ENCODE results near the gene PGLYRP1.

GRCh38 chr19:46002678-46003275, 20.1 kb downstream of the PGLYRP1 start:
- TF ChIP-seq CTCF (IDR thresholded peaks at IDR 0.05; ENCODE audit: low read depth, low read length) (no peak), POLR2A (IDR thresholded peaks at IDR 0.05; ENCODE audit: extremely low read depth, insufficient read length) (no peak), MAX (IDR thresholded peaks at IDR 0.05; ENCODE audit: low read depth, low read length) (no peak), MYC (IDR thresholded peaks at IDR 0.05; ENCODE audit: low read depth, low read length) (no peak)
